ENCODE results near the gene RETN. TPM values are rescaled to one million over a fixed set of nuclear protein-coding genes. Genes with fewer than 3 reads are reported as not detected.

RETN gene
- 1.5 TPM for total RNA-seq

- no peak for DNase-seq
Measured at GRCh38 chr19:7668842-7669241, at the start of gene RETN. RETN (plus strand) TSS chr19:7669049; CDS start chr19:7669327, 278 bp downstream.

- DNase-seq: no peak
Measured at GRCh38 chr19:7619671-7620441, 49.0 kb upstream of the RETN start.

- no peak for DNase-seq
Measured at GRCh38 chr19:7620442-7621412, 48.1 kb upstream of the RETN start.

- no peak for DNase-seq
Measured at GRCh38 chr19:7622933-7623685, 45.7 kb upstream of the RETN start.

- no peak for DNase-seq
Measured at GRCh38 chr19:7623725-7624603, 44.9 kb upstream of the RETN start.

- DNase-seq: no peak
Measured at GRCh38 chr19:7624810-7625209, 44.0 kb upstream of the RETN start.

GRCh38 chr19:7625763-7626372 lies 43.0 kb upstream of the RETN start:
- DNase-seq: no peak

- no peak for DNase-seq
Measured at GRCh38 chr19:7627166-7627565, 41.7 kb upstream of the RETN start.

- DNase-seq: no peak
Measured at GRCh38 chr19:7628589-7629311, 40.1 kb upstream of the RETN start.

- peak; percentile 100 for DNase-seq
Measured at GRCh38 chr19:7629347-7630054, 39.3 kb upstream of the RETN start, which contains the start of the genes PET100 and XAB2. PET100 (plus strand) TSS chr19:7629793; CDS start chr19:7629834, 41 bp downstream. XAB2 (minus strand) TSS chr19:7629545; CDS start chr19:7629527, 18 bp downstream.

GRCh38 chr19:7631577-7631976 lies 37.3 kb upstream of the RETN start:
- DNase-seq: no peak

GRCh38 chr19:7632340-7633203 lies 36.3 kb upstream of the RETN start:
- DNase-seq: no peak

GRCh38 chr19:7633698-7634097 lies 35.2 kb upstream of the RETN start, which contains the start of gene PCP2:
PCP2 (minus strand) TSS chr19:7633719; CDS start chr19:7633457, 262 bp downstream.
- DNase-seq: no peak

GRCh38 chr19:7635670-7636069 lies 33.2 kb upstream of the RETN start:
- DNase-seq: no peak

- DNase-seq: no peak
Measured at GRCh38 chr19:7636317-7636690, 32.5 kb upstream of the RETN start.

GRCh38 chr19:7636691-7637373 lies 32.0 kb upstream of the RETN start, which contains the start of gene STXBP2:
STXBP2 (plus strand) TSS chr19:7637110; CDS start chr19:7637150, 40 bp downstream.
- DNase-seq: peak; percentile 32
